SK-N-MC (cell line): ENCODE measurements around the gene RBMS3.

Experiments
- DNase-seq: peaks from one replicate; pipeline ENCODE4 v3.0.0-alpha.2; 2011; ENCODE audit warnings: low read depth, low spot score
- H3K27ac ChIP-seq: fragments of 200-600 bp; sonication (generic); 2 replicates; pipeline ENCODE4 v1.5.1; 2016; ENCODE audit warnings: mixed run types
- H3K36me3 ChIP-seq: fragments of 200-600 bp; sonication (generic); 2 replicates; pipeline ENCODE4 v1.6.1; 2017; ENCODE audit warnings: antibody characterized with exemption, low read length, mixed read lengths; ENCODE audit not compliant: insufficient read depth
- H3K4me3 ChIP-seq: fragments of 200-600 bp; sonication (generic); 2 replicates; pipeline ENCODE4 v1.5.1; 2016
- H3K9ac ChIP-seq: fragments of 200-600 bp; sonication (generic); 2 replicates; pipeline ENCODE4 v1.8.0; 2017; ENCODE audit warnings: mixed run types, mixed read lengths; ENCODE audit not compliant: insufficient read length
- H3K9me3 ChIP-seq: fragments of 200-600 bp; sonication (generic); 2 replicates; pipeline ENCODE4 v1.6.1; 2017; ENCODE audit warnings: low read depth, mild to moderate bottlenecking, antibody characterized with exemption, low read length, moderate library complexity, mixed read lengths
- EZH2 ChIP-seq: fragments of 200-600 bp; sonication (generic); IDR thresholded peaks from one replicate; pipeline ENCODE4 v1.6.1; 2017; ENCODE audit warnings: antibody characterized with exemption
- FOXP2 ChIP-seq: optimal IDR thresholded peaks from 2 replicates; pipeline ENCODE3; 2011; ENCODE audit warnings: mild to moderate bottlenecking, moderate library complexity; ENCODE audit not compliant: insufficient read depth; ENCODE audit errors: extremely low read length, control extremely low read depth
- POLR2AphosphoS5 ChIP-seq: IDR thresholded peaks from 2 replicates; pipeline ENCODE4 v1.6.1; 2012; ENCODE audit warnings: mild to moderate bottlenecking, low read depth, low read length, borderline replicate concordance

The RBMS3 gene

GRCh38 chr3:29936766-29937165 is 655.9 kb downstream of the RBMS3 start:
- DNase-seq, result no peak
- TF ChIP-seq POLR2AphosphoS5 (no peak), EZH2 (no peak), FOXP2 (no peak)
- Histone ChIP-seq H3K9me3 (no peaks in the 10 kb centered on the region), H3K27ac (no peak overlapping the region), H3K4me3 (no peak overlapping the region), H3K9ac (no peak overlapping the region), H3K36me3 (no peaks in the 10 kb centered on the region)

GRCh38 chr3:29937185-29937584 is 656.3 kb downstream of the RBMS3 start:
- H3K9me3 ChIP-seq, result no peaks in the 10 kb centered on the region
- no peak overlapping the region for H3K9ac ChIP-seq
- TF ChIP-seq POLR2AphosphoS5 (no peak), EZH2 (no peak), FOXP2 (no peak)
- no peak overlapping the region for H3K4me3 ChIP-seq
- DNase-seq, result no peak
- no peaks in the 10 kb centered on the region for H3K36me3 ChIP-seq
- H3K27ac ChIP-seq, result no peak overlapping the region

- Histone ChIP-seq H3K9ac (no peak overlapping the region), H3K9me3 (no peaks in the 10 kb centered on the region), H3K36me3 (no peaks in the 10 kb centered on the region), H3K27ac (no peak overlapping the region), H3K4me3 (no peak overlapping the region)
- DNase-seq, result no peak
- no peak for TF ChIP-seq EZH2
- TF ChIP-seq POLR2AphosphoS5, result no peak
Observed at GRCh38 chr3:29940759-29941323, 660.0 kb downstream of the RBMS3 start.

- H3K36me3 ChIP-seq, result no peaks in the 10 kb centered on the region
- DNase-seq, result no peak
- H3K9me3 ChIP-seq, result no peaks in the 10 kb centered on the region
- H3K27ac ChIP-seq, result no peak overlapping the region
- TF ChIP-seq POLR2AphosphoS5 (no peak), FOXP2 (no peak), EZH2 (no peak)
- H3K9ac ChIP-seq, result no peak overlapping the region
- no peak overlapping the region for H3K4me3 ChIP-seq
Observed at GRCh38 chr3:29942297-29942696, 661.4 kb downstream of the RBMS3 start.

GRCh38 chr3:29949131-29949530 is 668.3 kb downstream of the RBMS3 start:
- DNase-seq, result no peak
- no peaks in the 10 kb centered on the region for H3K9me3 ChIP-seq
- H3K4me3 ChIP-seq, result no peak overlapping the region
- no peak overlapping the region for H3K9ac ChIP-seq
- TF ChIP-seq POLR2AphosphoS5 (no peak), EZH2 (no peak), FOXP2 (no peak)
- H3K36me3 ChIP-seq, result no peaks in the 10 kb centered on the region
- H3K27ac ChIP-seq, result no peak overlapping the region

GRCh38 chr3:29949940-29950616 is 669.2 kb downstream of the RBMS3 start:
- no peaks in the 10 kb centered on the region for H3K9me3 ChIP-seq
- no peak overlapping the region for H3K4me3 ChIP-seq
- no peak overlapping the region for H3K27ac ChIP-seq
- no peak for DNase-seq
- no peak overlapping the region for H3K9ac ChIP-seq
- no peaks in the 10 kb centered on the region for H3K36me3 ChIP-seq
- no peak for TF ChIP-seq POLR2AphosphoS5

- no peaks in the 10 kb centered on the region for H3K9me3 ChIP-seq
- no peak overlapping the region for H3K9ac ChIP-seq
- no peak overlapping the region for H3K4me3 ChIP-seq
- no peaks in the 10 kb centered on the region for H3K36me3 ChIP-seq
- TF ChIP-seq EZH2, result no peak
- no peak for TF ChIP-seq POLR2AphosphoS5
- TF ChIP-seq FOXP2, result no peak
- DNase-seq, result no peak
- H3K27ac ChIP-seq, result no peak overlapping the region
Observed at GRCh38 chr3:29952431-29952830, 671.6 kb downstream of the RBMS3 start.

- no peak overlapping the region for H3K4me3 ChIP-seq
- TF ChIP-seq POLR2AphosphoS5, result no peak
- no peak for TF ChIP-seq EZH2
- no peak for TF ChIP-seq FOXP2
- H3K9me3 ChIP-seq, result no peaks in the 10 kb centered on the region
- H3K27ac ChIP-seq, result no peak overlapping the region
- no peak for DNase-seq
- H3K36me3 ChIP-seq, result no peaks in the 10 kb centered on the region
- H3K9ac ChIP-seq, result no peak overlapping the region
Observed at GRCh38 chr3:29955413-29955812, 674.5 kb downstream of the RBMS3 start.

- Histone ChIP-seq H3K4me3 (no peak overlapping the region), H3K9me3 (no peaks in the 10 kb centered on the region), H3K9ac (no peak overlapping the region), H3K36me3 (no peaks in the 10 kb centered on the region), H3K27ac (no peak overlapping the region)
- no peak for DNase-seq
- TF ChIP-seq EZH2 (no peak), FOXP2 (no peak), POLR2AphosphoS5 (no peak)
Observed at GRCh38 chr3:29958816-29959215, 677.9 kb downstream of the RBMS3 start.

GRCh38 chr3:29971895-29972294 is 691.0 kb downstream of the RBMS3 start:
- Histone ChIP-seq H3K27ac (no peak overlapping the region), H3K9me3 (no peaks in the 10 kb centered on the region), H3K9ac (no peak overlapping the region), H3K36me3 (no peaks in the 10 kb centered on the region), H3K4me3 (no peak overlapping the region)
- TF ChIP-seq EZH2 (no peak), POLR2AphosphoS5 (no peak), FOXP2 (no peak)
- no peak for DNase-seq
